Testis (tissue), 3 donors: ENCODE data around the gene BCKDK. TPM values are rescaled to one million over a fixed set of nuclear protein-coding genes. Genes with fewer than 3 reads are reported as not detected.
A peak's percentile ranks its signal among the peaks of the same experiment; 100 is the strongest.

Experiments used
- DNase-seq: peaks from one replicate; pipeline ENCODE4 v3.0.0-alpha.2; 2019
- H3K27ac ChIP-seq, 2 donors: fragments of 200-600 bp; sonication (generic); one replicate each; pipeline ENCODE4 v1.5.1; 2019
- H3K27me3 ChIP-seq: fragments of 200-600 bp; sonication (generic); one replicate; pipeline ENCODE4 v1.5.1; 2019
- H3K36me3 ChIP-seq: fragments of 200-600 bp; sonication (generic); one replicate; pipeline ENCODE4 v1.5.1; 2017; ENCODE audit warnings: low read depth; ENCODE audit errors: missing control alignments
- H3K4me1 ChIP-seq: fragments of 200-600 bp; sonication (generic); one replicate; pipeline ENCODE4 v1.5.1; 2019
- H3K4me3 ChIP-seq, 2 donors: fragments of 200-600 bp; sonication (generic); one replicate each; pipeline ENCODE4 v1.5.1; 2017 to 2019
- H3K9me3 ChIP-seq: fragments of 200-600 bp; sonication (generic); one replicate; pipeline ENCODE4 v1.5.1; 2017
- POLR2A ChIP-seq: fragments of 450-650 bp; IDR thresholded peaks from one replicate; pipeline ENCODE4 v1.6.1; 2017; ENCODE audit warnings: antibody characterized with exemption, mild to moderate bottlenecking, moderate library complexity
- WGBS, 2 donors: methylation state at CpG; one replicate each; pipeline ENCODE4 v1.1.5; 2018; 5-methylcytosine and 5-hydroxymethylcytosine counted together
- intact Hi-C: fragments of 100-400 bp; cut with DNase I; formaldehyde crosslinking; loops from one replicate; pipeline ENCODE4 v1.15.1; 2023; ENCODE audit warnings: low total_unique reads
- polyA plus RNA-seq: library from polyadenylated mRNA; stranded (reverse); fragments of 350-450 nt; fragmentation: Illumina TruSeq; extraction: RNeasy Lipid Tissue Mini Kit (QIAGEN cat#74804); gene quantifications from one replicate; pipeline ENCODE4 v1.2.3, GENCODE V29; 2014; ENCODE audit warnings: low read depth, low replicate concordance; ENCODE audit not compliant: insufficient read depth
- total RNA-seq, 2 donors: library from RNA; depleted of rRNA; stranded (reverse); fragments of >200 nt; gene quantifications; one replicate each; pipeline ENCODE4 v1.2.3, GENCODE V29; 2016
- TF ChIP-seq, protein P1 (sequence below), 3 experiments: fragments of 450-650 bp in 2 of 3; fragments of 200-600 bp in 1 of 3; sonication (generic) in 1 of 3; IDR thresholded peaks; one replicate each; pipeline ENCODE4 v1.5.1; 2016 to 2019; ENCODE audit warnings: antibody characterized with exemption in 3 of 3, mild to moderate bottlenecking in 2 of 3, moderate library complexity in 1 of 3

The BCKDK gene
- total and polyA plus RNA-seq, 3 donors from 2014 or later, result 34.5 to 69.1 (median 68.8) TPM

GRCh38 chr16:31084584-31085302 is 23.4 kb upstream of the BCKDK start:
- peak; percentile 29 for DNase-seq
- H3K9me3 ChIP-seq, result no peaks in the 10 kb centered on the region
- no peak for TF ChIP-seq POLR2A
- TF ChIP-seq, protein P1, sequence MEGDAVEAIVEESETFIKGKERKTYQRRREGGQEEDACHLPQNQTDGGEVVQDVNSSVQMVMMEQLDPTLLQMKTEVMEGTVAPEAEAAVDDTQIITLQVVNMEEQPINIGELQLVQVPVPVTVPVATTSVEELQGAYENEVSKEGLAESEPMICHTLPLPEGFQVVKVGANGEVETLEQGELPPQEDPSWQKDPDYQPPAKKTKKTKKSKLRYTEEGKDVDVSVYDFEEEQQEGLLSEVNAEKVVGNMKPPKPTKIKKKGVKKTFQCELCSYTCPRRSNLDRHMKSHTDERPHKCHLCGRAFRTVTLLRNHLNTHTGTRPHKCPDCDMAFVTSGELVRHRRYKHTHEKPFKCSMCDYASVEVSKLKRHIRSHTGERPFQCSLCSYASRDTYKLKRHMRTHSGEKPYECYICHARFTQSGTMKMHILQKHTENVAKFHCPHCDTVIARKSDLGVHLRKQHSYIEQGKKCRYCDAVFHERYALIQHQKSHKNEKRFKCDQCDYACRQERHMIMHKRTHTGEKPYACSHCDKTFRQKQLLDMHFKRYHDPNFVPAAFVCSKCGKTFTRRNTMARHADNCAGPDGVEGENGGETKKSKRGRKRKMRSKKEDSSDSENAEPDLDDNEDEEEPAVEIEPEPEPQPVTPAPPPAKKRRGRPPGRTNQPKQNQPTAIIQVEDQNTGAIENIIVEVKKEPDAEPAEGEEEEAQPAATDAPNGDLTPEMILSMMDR (IDR thresholded peaks at IDR 0.05), result no peak
- intact Hi-C loops, result loop anchor here (10.0 kb wide), 1 partner anchor 60 kb away; no protein-coding TSS in a partner anchor
- WGBS, 2 donors, result 92% methylated on average over 14 of the region's 16 CpGs; no CpG with 5 or more reads in 1 of the 2 donors
- peaks cover 28% of the 10 kb centered on the region for H3K4me1 ChIP-seq
- H3K27me3 ChIP-seq, result no peaks in the 10 kb centered on the region
- no peaks in the 10 kb centered on the region for H3K36me3 ChIP-seq
- no peak overlapping the region for H3K4me3 ChIP-seq
- no peak overlapping the region for H3K27ac ChIP-seq

GRCh38 chr16:31085411-31085810 is 22.8 kb upstream of the BCKDK start:
- Histone ChIP-seq H3K4me1 (peaks cover 28% of the 10 kb centered on the region), H3K4me3 (no peak overlapping the region), H3K27me3 (no peaks in the 10 kb centered on the region), H3K9me3 (no peaks in the 10 kb centered on the region), H3K36me3 (no peaks in the 10 kb centered on the region), H3K27ac (no peak overlapping the region)
- intact Hi-C loops, result loop anchor here (10.0 kb wide), 1 partner anchor 59 kb away; no protein-coding TSS in a partner anchor
- TF ChIP-seq, protein P1 (IDR thresholded peaks at IDR 0.05), result no peak
- no peak for TF ChIP-seq POLR2A
- WGBS, 2 donors, result 71 to 75% methylated on average over 8 of the region's 8 CpGs
- DNase-seq, result no peak

DNA sequence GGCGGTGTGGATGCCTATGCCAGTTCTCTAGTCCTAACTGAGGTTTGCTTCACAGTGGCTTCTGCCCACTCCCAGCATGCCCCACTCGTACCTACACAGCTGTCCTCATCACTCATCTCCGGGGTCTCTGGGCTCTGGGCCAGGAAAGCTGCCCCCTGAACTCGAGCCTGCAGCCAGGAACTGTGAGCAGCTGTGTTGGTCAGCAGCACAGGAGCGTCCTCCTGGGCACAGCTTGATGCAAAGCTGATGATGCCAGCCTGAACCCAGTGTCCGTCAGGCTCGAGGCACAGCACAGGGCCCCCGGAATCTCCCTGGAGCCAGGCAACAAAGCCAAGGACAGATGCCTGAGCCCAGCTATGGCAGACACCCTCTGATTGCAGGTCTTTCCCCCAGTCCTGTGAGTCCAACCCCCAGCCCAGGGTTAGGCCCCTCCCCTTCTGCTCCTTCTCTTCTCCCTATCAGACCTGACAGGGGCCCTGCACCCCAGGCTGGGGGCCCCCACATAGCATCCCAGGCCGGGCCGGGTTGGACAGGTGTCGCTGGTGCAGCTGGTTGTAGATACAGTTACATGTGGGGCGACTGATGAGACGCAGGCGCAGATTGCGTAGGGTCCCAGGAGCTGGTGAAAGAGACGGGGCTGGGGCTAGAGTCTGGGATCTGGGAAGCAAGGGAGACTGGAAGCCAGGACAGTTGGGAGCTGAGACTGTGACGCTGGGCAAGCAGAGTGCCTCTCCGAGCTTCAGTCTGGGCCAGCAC is 22.1 kb upstream of the BCKDK start:
- Histone ChIP-seq H3K4me3 (no peak overlapping the region), H3K36me3 (no peaks in the 10 kb centered on the region), H3K27ac (no peak overlapping the region), H3K27me3 (no peaks in the 10 kb centered on the region), H3K4me1 (peaks cover 28% of the 10 kb centered on the region), H3K9me3 (no peaks in the 10 kb centered on the region)
- DNase-seq, result no peak
- TF ChIP-seq, protein P1 (IDR thresholded peaks at IDR 0.05), result no peak
- no peak for TF ChIP-seq POLR2A
- 79 to 82% methylated on average over 14 to 18 of the region's 18 CpGs for WGBS, 2 donors
- intact Hi-C loops, result loop anchor here (10.0 kb wide), 1 partner anchor 59 kb away; no protein-coding TSS in a partner anchor

GRCh38 chr16:31086629-31086906 is 21.6 kb upstream of the BCKDK start:
- DNase-seq, result no peak
- intact Hi-C loops, result loop anchor here (10.0 kb wide), 1 partner anchor 58 kb away; no protein-coding TSS in a partner anchor
- H3K9me3 ChIP-seq, result no peaks in the 10 kb centered on the region
- TF ChIP-seq POLR2A, result no peak
- TF ChIP-seq, protein P1 (IDR thresholded peaks at IDR 0.05), result no peak
- no peaks in the 10 kb centered on the region for H3K36me3 ChIP-seq
- no peaks in the 10 kb centered on the region for H3K27me3 ChIP-seq
- 91% methylated on average over 6 of the region's 6 CpGs; no CpG with 5 or more reads in 1 of the 2 donors for WGBS, 2 donors
- peaks cover 28% of the 10 kb centered on the region for H3K4me1 ChIP-seq
- H3K27ac ChIP-seq, result no peak overlapping the region
- H3K4me3 ChIP-seq, result no peak overlapping the region
